GM12875 (cell line): ENCODE measurements around the gene PPP2R5C.

Source experiments
- H3K4me3 ChIP-seq: one replicate; pipeline ENCODE4 v1.5.1; 2011; ENCODE audit warnings: low read depth, low read length, control low read depth
- CTCF ChIP-seq: IDR thresholded peaks from 2 replicates; pipeline ENCODE4 v1.5.1; 2011; ENCODE audit warnings: low read depth, mild to moderate bottlenecking, control low read depth, inconsistent platforms, low read length, moderate library complexity, borderline replicate concordance; ENCODE audit not compliant: insufficient read depth

PPP2R5C gene

DNA sequence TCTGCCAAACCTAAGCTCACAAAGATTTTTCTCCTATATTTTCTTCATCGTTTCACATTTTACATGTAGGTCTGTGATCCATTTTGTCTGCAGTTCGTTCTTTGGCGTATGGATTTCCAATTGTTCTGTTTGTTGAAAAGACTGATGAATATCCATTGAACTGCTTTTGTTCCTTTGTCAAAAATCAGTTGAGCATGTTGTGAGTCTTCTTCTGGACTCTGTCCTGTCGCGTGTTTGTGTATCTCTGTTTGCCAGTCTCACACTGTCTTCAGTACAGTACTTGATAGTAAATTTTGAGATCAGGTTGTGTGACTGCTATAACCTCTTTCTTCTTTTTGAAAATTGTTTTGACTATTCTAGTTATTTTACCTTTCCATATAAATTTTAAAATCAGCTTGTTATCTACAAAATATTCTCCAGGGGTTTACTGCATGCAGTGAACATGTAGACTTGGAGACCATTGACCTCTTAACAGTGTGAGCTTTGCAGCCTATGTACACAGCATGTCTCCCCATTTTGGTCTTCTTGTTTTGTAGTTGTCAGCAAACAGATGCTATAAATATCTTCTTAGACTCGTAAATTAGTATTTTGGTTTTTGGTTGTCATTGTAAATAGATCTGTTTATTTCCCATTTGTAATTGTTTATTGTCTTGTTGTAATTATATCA is 108.9 kb downstream of the PPP2R5C start:
- H3K4me3 ChIP-seq: no peak overlapping the region
- TF ChIP-seq CTCF: no peak

GRCh38 chr14:101872346-101872745 is 110.8 kb downstream of the PPP2R5C start:
- TF ChIP-seq CTCF: no peak
- H3K4me3 ChIP-seq: no peak overlapping the region

DNA sequence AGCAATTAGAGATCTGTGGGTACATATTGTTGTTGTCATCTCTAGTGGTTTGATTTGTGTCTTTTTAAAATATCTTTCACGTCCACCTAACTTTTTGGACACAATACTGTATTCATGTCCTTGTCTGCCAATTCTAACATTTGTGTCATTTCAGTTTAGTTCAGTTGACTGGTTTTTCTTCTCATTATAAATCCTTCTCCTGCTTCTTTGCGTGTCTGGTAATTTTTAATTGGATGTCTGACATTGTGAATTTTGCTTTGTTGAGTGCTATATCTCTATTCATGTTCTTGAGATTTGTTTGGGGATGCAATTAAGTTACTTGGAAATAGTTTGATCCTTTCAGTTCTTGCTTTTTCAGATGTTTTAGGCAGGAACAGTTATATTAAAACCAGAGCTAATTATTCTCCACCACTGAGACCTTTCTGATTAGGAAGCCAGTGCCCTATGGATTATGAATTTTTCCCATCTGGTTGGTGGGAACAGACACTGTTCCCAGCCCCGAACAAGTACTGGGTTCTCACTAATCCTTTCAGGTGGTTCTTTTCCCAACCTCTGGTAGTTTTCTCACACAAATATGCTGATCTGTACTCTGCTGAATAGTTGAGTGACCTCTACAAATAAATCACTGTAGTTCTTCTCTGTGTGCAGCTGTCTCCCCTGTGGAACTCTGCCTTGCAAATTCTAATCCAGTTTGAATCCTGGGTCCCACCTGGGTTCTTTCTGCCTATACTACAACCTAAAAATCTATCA is 111.7 kb downstream of the PPP2R5C start:
- TF ChIP-seq CTCF: no peak
- H3K4me3 ChIP-seq: no peak overlapping the region

GRCh38 chr14:101873991-101874390 is 112.5 kb downstream of the PPP2R5C start:
- H3K4me3 ChIP-seq: no peak overlapping the region
- TF ChIP-seq CTCF: no peak

DNA sequence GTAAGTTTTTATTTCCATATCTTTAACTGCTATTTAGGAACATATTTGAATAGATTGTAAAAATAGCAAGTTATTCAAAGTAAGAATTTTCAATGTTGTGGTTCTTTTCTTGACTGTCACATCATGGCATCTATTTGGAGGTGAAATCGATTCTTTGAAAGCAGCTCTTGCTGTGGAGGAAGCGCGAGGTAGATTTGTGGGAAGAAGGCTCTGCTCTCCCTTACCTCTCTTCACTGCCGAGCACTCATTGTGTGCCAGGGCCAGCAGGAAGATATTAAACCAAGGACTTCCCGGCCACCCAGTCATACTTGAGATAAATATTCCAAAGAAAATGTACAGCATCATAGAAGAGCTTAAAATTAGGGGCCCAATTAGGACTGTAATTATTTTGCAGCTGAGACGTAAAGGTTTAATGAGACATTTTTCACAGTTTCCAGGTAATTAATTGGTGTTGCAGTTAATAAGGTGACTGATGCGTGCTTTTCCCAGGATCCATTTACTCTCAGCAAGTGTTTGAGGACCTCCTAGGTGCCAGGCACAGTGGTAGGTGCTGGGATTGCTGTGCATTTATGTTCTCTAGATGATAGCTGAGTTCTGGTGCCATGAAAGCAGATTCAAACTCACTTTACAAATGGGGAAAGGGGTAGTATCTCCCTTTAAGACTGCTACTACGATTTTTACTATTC is 113.7 kb downstream of the PPP2R5C start:
- no peak overlapping the region for H3K4me3 ChIP-seq

More for the DNA sequence above, 113.7 kb downstream of the PPP2R5C start:
- no peak for TF ChIP-seq CTCF
